Activated T-helper 1 cell treated with anti-CD3 and anti-CD28 coated beads, Interleukin-2, amount 50 U/mL, for 16 hours (primary cell): Measurements from ENCODE around the gene FILIP1L.

Source experiments
- DNase-seq, 2 donors: peaks; one replicate each; pipeline ENCODE4 v3.0.0-alpha.2; 2020; ENCODE audit warnings: low read depth in 1 of 2, low spot score in 1 of 2

FILIP1L gene

GRCh38 chr3:99928771-99929744, 185.2 kb downstream of the FILIP1L start:
- DNase-seq = no peak

GRCh38 chr3:99927671-99928457, 186.4 kb downstream of the FILIP1L start:
- DNase-seq = no peak

- DNase-seq = no peak
Observed at GRCh38 chr3:99925584-99926230, 188.6 kb downstream of the FILIP1L start.

GRCh38 chr3:99923873-99924272, 190.4 kb downstream of the FILIP1L start:
- DNase-seq = no peak

- DNase-seq = no peak
Observed at GRCh38 chr3:99921986-99922385, 192.3 kb downstream of the FILIP1L start.

GRCh38 chr3:99921377-99921695, 193.0 kb downstream of the FILIP1L start:
- DNase-seq = no peak

- DNase-seq = no peak
Observed at GRCh38 chr3:99920481-99921376, 193.6 kb downstream of the FILIP1L start.

GRCh38 chr3:99919694-99920093, 194.6 kb downstream of the FILIP1L start:
- no peak for DNase-seq

GRCh38 chr3:99918715-99919114, 195.6 kb downstream of the FILIP1L start:
- no peak for DNase-seq

GRCh38 chr3:99915906-99916432, 198.3 kb downstream of the FILIP1L start:
- DNase-seq = no peak

GRCh38 chr3:99911433-99911832, 202.9 kb downstream of the FILIP1L start:
- DNase-seq = no peak

GRCh38 chr3:99910752-99911290, 203.5 kb downstream of the FILIP1L start:
- no peak for DNase-seq

GRCh38 chr3:99909714-99910495, 204.4 kb downstream of the FILIP1L start:
- no peak for DNase-seq

- no peak for DNase-seq
Observed at GRCh38 chr3:99907959-99908544, 206.2 kb downstream of the FILIP1L start.

GRCh38 chr3:99903869-99904268, 210.4 kb downstream of the FILIP1L start:
- no peak for DNase-seq

GRCh38 chr3:99902091-99902490, 212.2 kb downstream of the FILIP1L start:
- DNase-seq = no peak

- no peak for DNase-seq
Observed at GRCh38 chr3:99901200-99901926, 212.9 kb downstream of the FILIP1L start.

GRCh38 chr3:99900248-99900647, 214.1 kb downstream of the FILIP1L start:
- no peak for DNase-seq
